Measurements from ENCODE around the gene SPOP. TPM values are rescaled to one million over a fixed set of nuclear protein-coding genes. Genes with fewer than 3 reads are reported as not detected.

SPOP gene
- total and polyA plus RNA-seq, 9 of the 15 experiments (the other 6 are each of a cell fraction or from before 2014, with no cell fraction given): 34.2 to 65.9 (median 39.7) TPM

- Histone ChIP-seq H3K9me3 (replicated peaks; ENCODE audit: control insufficient read depth, insufficient read depth, low read depth, low read length) (no peaks in the 10 kb centered on the region), H3K4me2 (ENCODE audit: insufficient read depth, low read length) (no peak overlapping the region), H3K79me2 (ENCODE audit: control insufficient read depth, insufficient read depth, low read length) (peaks cover 76% of the 10 kb centered on the region), H3K9me1 (ENCODE audit: control insufficient read depth, insufficient read depth, low read length) (no peaks in the 10 kb centered on the region), H3K27ac (ENCODE audit: extremely low read depth, low read depth, low read length) (no peak overlapping the region), H4K20me1 (replicated peaks; ENCODE audit: control insufficient read depth, insufficient read depth, low read length) (no peaks in the 10 kb centered on the region), H2AFZ (ENCODE audit: low read depth, low read length) (no peak overlapping the region), H3K4me3 (no peak overlapping the region), H3K27me3 (ENCODE audit: control insufficient read depth in 2 of 2, insufficient read depth in 2 of 2, low read length in 2 of 2) (no peaks in the 10 kb centered on the region), H3K9ac (ENCODE audit: insufficient read depth in 1 of 2, low read depth in 2 of 2, low read length in 2 of 2) (no peak overlapping the region), H3K36me3 (ENCODE audit: control insufficient read depth, insufficient read depth, low read length) (peaks cover 25% of the 10 kb centered on the region), H3K4me1 (replicated peaks in 1 of 2; ENCODE audit: control insufficient read depth in 2 of 2, insufficient read depth in 2 of 2, low read length in 2 of 2) (peaks cover 0 to 9% of the 10 kb centered on the region in 2 experiments; a peak in 2 of 5 replicates)
- ChIA-PET POLR2A (interaction anchor here (1.1 to 2.2 kb wide), 2 partner anchors 8 to 11 kb away, joined by 3 to 13 read pairs; no protein-coding TSS in a partner anchor), CTCF (ENCODE audit: low intra/inter-chr PET ratio) (no interaction called here)
- WGBS (ENCODE audit: insufficient coverage, low coverage, missing lambda C conversion rate): 91% methylated on average over 1 of the region's 1 CpG
- intact Hi-C loops (cut with micrococcal nuclease) (no loop called here), in situ Hi-C loops (cut with MboI) (no loop called here)
- no peak for ATAC-seq
- no TSS peak for BruUV-seq (replicated peaks)
- no peak for DNase-seq (ENCODE audit: extremely low read depth in 1 of 4, low spot score in 3 of 4)
- no peak for FAIRE-seq
- TF ChIP-seq MNT (conservative IDR thresholded peaks at IDR 0.05) (no peak), KAT2B (IDR thresholded peaks at IDR 0.05; ENCODE audit: low read depth, low read length) (no peak), ARNT (IDR thresholded peaks at IDR 0.05) (no peak), CHD4 (IDR thresholded peaks at IDR 0.05; ENCODE audit: insufficient read depth, insufficient replicate concordance, low read depth, low read length, poor library complexity, severe bottlenecking) (no peak), ARID3A (IDR thresholded peaks at IDR 0.05; ENCODE audit: borderline replicate concordance, low read depth, low read length) (no peak), ZNF609 (CRISPR knock-in tag; IDR thresholded peaks at IDR 0.05; ENCODE audit: borderline replicate concordance) (no peak), ZNF561 (CRISPR knock-in tag; conservative IDR thresholded peaks at IDR 0.05) (no peak), HDAC1 (IDR thresholded peaks at IDR 0.05) (no peak), TAF9B (IDR thresholded peaks at IDR 0.05; ENCODE audit: partially characterized antibody) (no peak), TFAM (CRISPR knock-in tag; conservative IDR thresholded peaks at IDR 0.05) (no peak), ZNF277 (CRISPR knock-in tag; IDR thresholded peaks at IDR 0.05; ENCODE audit: borderline replicate concordance) (no peak), PHF21A (IDR thresholded peaks at IDR 0.05; ENCODE audit: borderline replicate concordance, low read depth) (no peak), TRIM24 (IDR thresholded peaks at IDR 0.05) (no peak), SOX6 (IDR thresholded peaks at IDR 0.05) (no peak)
These were observed 7.9 kb downstream of the SPOP start for GRCh38 chr17:49670002-49670401.
